C4-2B (cell line): ENCODE measurements around the gene ID3.

Experiments used
- H3K27ac ChIP-seq: fragments of 450-650 bp; 2 replicates; pipeline ENCODE4 v1.5.1; 2017
- ZFX ChIP-seq: fragments of 450-650 bp; IDR thresholded peaks from 2 replicates; pipeline ENCODE4 v1.6.1; 2017
- TF ChIP-seq, protein P1 (sequence below): fragments of 450-650 bp; conservative IDR thresholded peaks from 2 replicates; pipeline ENCODE4 v1.5.1; 2017; ENCODE audit warnings: mild to moderate bottlenecking

Gene ID3

DNA sequence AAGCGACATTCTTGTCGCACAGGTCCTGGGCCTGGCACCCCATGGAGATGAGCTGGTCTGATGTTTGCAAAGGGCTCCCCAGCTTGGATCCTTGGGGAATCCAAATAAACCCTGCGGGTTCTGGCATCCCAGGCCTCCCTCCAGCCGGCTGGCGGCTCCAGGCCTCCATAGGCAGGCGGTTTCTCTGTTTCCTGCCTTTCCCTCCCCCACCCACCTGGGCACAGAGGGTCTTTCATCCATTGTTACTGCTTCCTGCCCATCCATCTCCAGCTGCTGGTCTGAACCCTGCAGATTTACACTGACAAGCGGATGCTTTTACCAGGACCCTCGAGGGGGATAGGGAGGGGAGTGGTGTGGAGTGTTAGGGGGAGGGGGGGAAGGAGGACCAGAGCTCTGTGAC lies 39.1 kb upstream of the ID3 start:
- TF ChIP-seq ZFX, result no peak
- TF ChIP-seq, protein P1, sequence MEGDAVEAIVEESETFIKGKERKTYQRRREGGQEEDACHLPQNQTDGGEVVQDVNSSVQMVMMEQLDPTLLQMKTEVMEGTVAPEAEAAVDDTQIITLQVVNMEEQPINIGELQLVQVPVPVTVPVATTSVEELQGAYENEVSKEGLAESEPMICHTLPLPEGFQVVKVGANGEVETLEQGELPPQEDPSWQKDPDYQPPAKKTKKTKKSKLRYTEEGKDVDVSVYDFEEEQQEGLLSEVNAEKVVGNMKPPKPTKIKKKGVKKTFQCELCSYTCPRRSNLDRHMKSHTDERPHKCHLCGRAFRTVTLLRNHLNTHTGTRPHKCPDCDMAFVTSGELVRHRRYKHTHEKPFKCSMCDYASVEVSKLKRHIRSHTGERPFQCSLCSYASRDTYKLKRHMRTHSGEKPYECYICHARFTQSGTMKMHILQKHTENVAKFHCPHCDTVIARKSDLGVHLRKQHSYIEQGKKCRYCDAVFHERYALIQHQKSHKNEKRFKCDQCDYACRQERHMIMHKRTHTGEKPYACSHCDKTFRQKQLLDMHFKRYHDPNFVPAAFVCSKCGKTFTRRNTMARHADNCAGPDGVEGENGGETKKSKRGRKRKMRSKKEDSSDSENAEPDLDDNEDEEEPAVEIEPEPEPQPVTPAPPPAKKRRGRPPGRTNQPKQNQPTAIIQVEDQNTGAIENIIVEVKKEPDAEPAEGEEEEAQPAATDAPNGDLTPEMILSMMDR, result no peak
- no peak overlapping the region for H3K27ac ChIP-seq

DNA sequence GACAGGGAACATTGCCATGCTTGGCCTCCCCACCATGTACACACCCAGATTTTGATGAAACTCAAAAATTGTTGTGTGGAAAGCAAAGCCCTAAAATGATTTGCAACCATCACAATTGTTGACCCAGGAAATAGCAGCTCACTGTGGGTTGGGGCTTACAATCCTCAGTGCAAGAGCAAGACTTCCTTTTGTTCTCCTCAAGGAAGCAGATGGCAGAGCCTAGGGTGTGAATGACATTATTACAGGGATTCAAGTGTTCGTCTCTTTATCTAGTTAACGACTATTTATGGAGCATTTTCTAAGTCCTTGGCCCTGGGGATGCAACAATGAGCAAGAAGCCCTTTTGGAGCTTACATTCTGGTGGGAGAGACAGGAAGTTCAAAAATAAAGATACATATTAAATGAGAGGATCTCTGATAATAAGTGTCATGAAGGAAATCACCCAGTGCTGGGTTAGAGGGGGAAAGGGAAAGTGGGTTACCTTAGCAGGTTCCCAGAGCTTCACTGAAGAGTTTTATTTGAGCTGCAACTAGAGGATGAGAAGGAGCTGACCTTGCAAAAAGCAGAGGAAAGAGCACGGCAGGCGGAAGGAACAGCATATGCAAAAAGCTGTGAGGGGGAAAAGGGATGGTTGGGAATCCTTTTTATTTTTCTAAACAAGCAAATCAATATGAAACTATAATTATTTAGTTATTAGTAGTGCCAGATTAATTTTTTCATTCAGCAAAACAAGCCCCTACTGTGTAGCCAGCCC lies 38.5 kb upstream of the ID3 start:
- no peak for TF ChIP-seq ZFX
- TF ChIP-seq, protein P1, result no peak
- H3K27ac ChIP-seq, result no peak overlapping the region

- TF ChIP-seq, protein P1, result no peak
- no peak for TF ChIP-seq ZFX
- H3K27ac ChIP-seq, result no peak overlapping the region
Observed at GRCh38 chr1:23596382-23597358, 37.4 kb upstream of the ID3 start.

DNA sequence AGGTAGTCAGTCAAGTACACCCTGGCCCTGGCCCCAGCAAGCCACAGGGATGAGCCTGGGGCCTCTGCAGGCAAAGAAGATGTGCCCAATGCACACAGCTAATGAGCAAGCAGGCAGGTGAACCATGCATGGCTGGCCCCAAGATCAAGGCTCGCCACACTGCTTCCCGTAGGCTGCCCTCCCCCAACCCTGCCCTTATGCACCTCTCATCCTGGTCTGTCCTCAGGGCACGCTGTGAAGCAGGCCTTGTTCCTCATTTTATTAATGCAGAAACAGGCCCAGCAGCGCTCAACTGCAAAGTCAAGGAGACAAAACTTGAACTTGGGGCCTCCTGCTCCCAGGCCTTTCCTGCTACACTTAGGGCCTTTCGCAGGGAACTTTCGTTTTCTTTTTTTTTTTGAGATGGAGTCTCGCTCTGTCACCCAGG lies 35.6 kb upstream of the ID3 start:
- no peak for TF ChIP-seq ZFX
- TF ChIP-seq, protein P1, result no peak
- H3K27ac ChIP-seq, result no peak overlapping the region

DNA sequence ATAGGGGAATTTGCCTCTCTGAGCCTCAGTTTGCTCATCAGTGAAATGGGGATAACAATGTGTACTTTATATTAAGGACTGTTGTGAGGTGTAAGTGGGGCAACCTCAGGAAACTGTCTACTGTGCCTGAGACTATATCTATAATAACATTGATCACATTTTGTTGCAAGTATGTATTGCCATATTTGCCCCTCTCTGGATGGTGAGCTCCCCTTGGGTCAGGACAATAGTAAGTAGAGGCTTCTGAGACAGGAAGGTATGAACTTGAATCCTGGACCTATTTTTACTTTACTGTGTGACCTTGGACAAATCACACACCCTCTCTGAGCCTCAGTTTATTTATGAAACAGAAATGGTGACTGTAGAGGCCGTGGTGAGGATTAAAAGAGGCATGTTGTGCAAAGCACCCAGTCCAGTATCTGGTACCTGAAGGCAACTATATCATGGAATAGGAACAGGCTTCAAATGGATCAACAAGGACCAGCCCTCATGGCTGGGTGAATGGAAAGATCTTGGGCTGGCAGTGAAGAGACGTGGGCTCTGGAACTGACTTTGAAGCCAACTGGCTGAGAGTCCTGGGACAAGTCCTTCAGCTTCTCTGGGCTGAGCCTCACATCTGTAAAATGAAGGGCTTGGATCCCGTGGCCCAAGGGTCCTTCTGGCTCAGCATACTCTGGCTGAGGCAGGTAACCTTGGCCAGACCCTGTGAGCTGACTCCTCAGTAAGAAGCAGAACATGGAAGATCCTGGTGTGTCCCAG lies 35.0 kb upstream of the ID3 start:
- H3K27ac ChIP-seq, result no peak overlapping the region

DNA sequence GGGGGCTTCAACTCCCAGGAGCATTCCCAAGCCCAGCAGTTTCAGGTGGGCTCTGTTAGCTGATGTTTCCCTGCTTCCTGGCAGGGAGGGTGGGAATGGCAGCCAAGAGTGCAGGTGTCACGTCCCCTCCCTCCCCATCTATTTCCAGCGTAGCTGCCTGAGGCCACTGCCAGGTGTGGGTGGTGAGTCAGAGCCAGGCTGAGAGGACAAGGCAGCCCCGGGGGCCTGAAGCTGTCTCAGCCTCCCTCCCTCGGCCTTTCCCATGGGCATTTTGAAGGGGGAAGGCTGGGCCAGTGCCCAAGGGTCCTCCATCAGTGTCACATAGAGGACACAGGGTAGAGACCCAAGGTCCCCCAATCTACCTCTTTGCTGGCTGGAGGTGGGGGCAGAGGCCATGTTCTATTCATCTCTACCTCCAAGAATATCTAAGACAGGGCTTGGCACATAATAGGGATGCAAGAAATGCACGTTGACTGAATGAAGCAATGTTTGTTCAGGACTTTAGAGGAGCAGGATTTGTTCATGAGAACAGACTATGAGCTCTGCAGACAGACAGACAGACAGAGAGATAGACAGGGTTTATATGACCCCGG lies 34.4 kb upstream of the ID3 start:
- no peak overlapping the region for H3K27ac ChIP-seq

More for the DNA sequence above, 35.0 kb upstream of the ID3 start:
- TF ChIP-seq, protein P1, result no peak
- no peak for TF ChIP-seq ZFX

More for the DNA sequence above, 34.4 kb upstream of the ID3 start:
- no peak for TF ChIP-seq ZFX
- TF ChIP-seq, protein P1, result no peak
